NCI-H146 treated with DMSO at 0.1 percent for 48 hours (cell line): ENCODE results near the gene PTPRD.
A peak's percentile ranks its signal among the peaks of the same experiment; 100 is the strongest.
"Not testable (repeated sequence)": the region's sequence is repeated elsewhere in the genome, so short reads cannot be mapped to it uniquely, and the experiment has no call there.

Experiments
- DNase-seq: peaks from one replicate; lab custom pipeline; 2025; ENCODE audit not compliant: unreplicated experiment; lab: John Stamatoyannopoulos, UW

PTPRD gene

DNA sequence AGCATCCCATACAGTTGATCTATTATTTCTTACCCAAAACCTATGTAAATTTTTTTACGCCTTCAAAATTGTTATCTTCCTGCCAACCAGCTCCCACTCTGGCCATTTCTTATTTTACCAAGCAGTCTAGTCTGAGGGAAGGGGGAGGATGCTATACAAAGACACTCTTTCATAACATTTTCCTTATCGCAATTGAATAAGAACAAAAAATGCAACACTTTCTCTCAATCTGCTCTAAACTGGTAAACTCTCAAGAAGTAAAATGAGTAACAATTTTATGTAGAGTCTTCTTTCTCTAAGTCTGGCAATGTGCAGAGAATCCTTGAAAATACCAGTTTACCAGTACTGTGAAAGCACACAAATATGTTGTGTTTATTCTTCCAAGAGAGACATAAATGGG lies 1216.3 kb downstream of the PTPRD start:
- DNase-seq, result no peak

DNA sequence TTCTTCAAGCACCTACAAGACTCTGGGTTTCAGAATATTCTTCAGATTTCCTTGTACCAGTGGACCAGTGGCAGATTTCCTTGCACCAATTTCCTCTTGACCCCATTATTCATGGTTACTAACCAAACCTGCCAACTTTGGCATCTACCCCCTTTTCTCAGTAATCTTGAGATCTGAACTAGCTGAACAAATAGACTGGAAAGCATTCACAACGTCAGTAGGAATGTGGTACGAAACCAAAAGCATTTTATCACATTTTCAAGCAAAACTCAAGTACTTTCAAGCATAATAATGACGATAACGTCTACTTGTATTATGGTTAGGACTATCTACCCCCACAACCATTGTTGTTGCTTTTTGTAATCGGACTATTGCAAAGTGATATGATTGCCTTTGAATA lies 1217.3 kb downstream of the PTPRD start:
- DNase-seq, result no peak

DNA sequence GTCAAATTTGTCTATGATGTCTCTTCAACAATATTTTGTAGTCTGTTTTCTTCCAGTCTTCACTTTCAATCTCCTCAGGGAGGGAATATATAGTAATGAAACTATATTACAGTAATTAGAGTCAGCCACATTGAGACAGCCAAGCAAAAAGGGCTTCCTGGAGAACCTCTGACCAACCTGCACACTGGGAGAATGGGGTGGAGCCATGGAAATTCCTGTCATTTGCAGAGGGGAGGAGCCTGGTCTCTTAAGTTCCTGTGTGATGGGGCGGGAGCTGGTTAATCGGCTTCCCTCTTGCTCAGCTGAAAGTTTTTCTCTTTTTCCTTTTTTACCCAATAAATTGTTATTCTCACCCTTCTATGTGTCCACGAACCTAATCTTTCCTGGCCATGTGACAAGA lies 1220.0 kb downstream of the PTPRD start:
- no peak for DNase-seq

DNA sequence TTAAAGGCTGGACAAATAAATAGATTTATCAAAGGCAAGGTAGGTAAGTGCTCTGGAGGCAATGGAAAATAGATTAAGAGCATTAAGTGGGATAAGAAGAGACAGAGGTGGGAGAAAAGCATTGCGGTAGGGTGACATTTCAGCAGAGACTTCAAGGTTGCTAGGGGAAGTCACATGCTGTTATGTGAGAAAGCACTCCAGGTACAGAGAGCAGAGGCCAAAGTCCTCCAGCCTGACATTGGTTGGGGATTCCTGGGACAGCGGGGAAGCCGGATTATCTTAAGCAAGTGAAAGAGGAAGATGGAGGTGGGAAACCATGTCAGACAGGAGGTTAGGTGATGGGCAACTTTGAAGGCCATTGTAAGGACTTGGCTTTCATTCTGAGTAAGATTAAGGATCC lies 1222.9 kb downstream of the PTPRD start:
- DNase-seq, result no peak

DNA sequence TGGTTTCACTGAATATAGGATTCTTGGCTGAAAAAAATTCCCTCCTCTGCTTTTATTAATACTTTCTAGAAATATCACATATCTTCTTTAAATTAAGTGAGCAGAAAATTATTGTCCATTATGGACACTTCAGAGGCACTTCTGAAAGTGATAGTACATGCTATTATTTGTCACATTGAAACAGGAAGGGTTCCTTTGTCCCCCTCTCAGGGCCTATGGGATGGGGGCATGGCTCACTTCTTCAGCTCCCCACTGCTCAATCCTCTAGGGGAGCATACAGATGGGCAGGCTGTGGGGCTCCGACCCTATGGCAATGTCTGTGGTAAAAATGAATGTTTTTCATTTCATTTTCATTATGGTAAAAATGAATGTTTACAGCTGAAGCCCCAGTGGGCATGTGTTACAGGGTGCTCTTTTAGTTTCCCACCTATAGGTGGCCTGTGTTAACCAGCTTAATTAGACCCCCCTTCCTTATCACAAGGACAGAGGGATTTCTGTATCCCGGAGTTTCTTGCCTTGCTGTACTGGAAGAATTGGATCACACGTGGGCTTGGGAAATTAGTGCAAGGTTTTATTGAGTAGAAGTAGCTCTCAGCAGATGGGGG lies 1225.2 kb downstream of the PTPRD start:
- no peak for DNase-seq

DNA sequence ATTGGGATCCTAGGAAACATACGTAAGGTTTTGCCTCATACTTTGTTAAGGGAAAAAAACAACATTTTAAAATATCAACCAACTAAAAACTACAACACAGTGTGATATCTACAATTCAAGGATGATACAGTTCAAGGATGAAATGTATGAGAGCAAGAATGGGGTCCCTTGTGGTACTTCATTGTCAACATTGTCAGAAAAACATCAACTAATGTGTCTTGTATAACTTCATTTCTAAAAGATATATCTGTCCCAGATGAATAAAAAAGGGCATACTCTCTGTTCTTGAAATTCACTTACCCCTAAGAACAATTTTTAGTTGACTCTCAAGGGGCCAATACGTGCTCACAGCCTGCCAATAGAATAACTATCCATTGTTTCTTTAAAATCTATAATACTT lies 1250.5 kb downstream of the PTPRD start:
- DNase-seq, result no peak

DNA sequence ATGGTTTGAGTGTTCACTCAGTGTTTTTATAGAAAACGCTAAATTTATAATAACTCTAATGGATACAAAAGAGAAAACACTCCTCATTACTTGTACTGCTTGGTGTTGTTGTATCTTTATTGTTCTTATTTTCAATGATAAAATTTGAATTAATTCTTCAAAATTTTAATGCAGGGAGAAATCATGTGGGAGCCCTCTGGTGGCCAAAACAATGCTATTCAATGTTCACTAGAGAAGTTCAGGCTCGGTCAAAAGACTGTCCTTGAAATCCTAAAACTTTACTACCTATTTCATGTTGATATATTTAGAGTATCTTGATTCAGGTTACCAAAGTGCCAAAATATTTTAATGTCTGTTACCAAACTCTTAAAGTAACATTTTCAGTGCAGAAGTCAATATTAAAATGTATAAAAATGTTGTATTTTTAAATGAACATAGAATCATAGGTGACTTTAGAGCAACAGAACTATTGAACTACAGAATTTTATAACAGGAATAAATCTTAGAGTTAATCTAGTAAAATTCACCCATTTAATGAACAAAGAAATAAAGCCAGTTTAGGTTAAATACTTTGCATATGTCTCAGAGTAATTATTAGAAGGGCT lies 1259.8 kb downstream of the PTPRD start:
- DNase-seq, result no peak

DNA sequence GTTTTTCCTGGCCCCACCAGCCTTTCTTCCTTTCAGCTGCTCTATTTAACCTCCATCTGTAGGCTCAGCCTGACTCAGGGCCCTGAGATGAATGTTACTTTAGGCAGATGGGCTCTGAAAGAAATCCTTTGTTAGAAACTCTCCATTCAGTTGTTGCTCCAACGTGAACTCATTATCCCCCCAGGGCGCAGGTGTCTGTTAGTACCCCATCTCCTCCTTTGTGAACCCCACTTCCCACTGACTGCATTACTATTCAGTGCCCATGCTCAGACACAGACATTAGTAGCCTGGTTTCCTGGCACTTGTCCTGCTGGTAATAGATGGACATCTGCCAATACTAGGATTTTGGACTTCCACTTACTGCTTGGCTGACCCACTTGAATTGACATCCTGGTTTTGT lies 1271.6 kb downstream of the PTPRD start:
- no peak for DNase-seq

DNA sequence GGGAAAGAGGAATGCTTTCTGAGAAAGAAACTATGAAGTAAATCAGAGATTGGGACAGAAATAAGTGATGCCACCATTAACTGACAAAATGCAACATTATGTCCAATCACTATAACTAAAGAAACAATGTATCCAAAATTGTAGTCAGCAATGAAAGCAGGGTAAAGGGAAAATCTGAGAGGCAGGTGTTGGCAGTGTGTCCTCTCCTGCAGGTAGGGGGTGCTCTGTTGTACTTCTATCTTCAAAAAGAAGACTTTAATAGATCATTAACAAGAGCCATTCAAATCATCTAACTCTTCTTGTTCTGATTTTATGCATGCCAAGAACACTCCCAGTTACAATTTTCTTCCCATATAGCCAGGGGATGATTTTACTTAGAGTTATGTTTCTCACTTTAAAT lies 1275.7 kb downstream of the PTPRD start:
- DNase-seq, result no peak

DNA sequence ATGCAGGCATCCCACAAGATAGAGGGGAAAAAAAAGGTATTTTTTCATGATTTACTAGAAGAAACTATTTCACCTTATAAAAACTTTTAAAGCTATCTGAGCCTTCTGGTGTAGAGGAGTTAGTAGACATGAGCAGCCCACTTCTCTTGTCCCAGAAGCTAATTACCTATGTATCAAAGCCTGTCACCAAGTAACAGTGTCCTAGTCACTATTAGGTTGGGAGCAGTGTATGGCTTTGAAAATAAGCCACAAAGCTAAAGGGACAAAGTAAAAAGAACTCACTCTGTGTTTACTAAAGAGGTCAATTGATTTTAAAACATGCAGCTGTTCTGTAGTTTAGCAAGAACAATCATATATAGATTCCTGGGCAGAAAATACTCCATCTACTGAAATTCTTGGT lies 1286.1 kb downstream of the PTPRD start:
- no peak for DNase-seq

DNA sequence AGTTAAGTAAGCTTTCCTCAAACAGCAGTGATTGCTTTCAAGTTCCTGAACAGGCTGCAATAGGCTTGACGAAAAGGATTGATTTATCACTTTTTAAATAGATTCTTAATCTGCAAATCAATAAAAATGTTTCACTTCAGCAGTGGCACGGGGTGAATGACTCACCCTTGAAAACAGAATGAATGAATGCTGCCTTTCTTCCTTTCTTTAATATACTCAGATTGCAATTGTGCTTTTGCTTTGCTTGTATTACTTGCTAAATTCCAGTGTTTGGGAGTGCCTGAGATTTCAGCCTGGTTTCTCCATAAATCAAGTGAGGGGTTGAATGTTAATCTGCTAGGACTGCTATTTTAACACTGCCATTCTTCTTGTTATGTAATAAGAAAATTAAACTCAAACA lies 1293.8 kb downstream of the PTPRD start:
- DNase-seq, result no peak

DNA sequence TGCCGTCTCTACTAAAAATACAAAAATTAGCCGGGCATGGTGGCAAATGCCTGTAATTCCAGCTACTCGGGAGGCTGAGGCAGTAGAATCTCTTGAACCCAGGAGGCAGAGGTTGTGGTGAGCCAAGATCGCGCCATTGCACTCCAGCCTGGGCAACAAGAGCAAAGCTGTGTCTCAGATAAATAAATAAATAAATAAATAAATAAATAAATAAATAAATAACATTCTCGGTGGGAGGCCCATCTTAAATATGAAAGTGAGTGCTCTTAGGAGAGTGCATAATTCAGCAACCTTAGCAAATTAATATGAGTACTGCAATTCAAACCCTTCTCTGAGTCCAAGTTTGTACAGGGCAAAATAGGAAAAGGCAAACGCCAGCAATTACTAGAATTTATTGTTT lies 1302.1 kb downstream of the PTPRD start:
- not testable (repeated sequence) for DNase-seq

DNA sequence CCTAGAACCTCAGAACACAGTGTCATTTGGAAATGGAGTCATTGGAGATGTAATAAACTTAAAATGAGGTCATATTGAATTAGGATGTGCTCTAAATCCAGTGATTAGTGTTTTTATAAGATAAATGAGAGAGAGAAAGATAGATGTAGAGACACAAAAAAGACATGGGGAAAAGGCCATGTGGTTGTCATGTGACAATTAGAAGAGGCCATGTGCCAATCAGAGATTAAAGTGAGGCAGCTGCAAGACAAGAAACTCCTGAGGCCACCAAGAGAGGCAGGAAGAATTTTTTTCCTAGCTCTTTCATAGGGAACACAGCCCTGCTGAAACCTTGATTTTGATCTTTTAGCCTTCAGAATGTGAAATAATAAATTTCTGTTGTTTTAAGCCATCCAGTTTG lies 1307.2 kb downstream of the PTPRD start:
- no peak for DNase-seq

DNA sequence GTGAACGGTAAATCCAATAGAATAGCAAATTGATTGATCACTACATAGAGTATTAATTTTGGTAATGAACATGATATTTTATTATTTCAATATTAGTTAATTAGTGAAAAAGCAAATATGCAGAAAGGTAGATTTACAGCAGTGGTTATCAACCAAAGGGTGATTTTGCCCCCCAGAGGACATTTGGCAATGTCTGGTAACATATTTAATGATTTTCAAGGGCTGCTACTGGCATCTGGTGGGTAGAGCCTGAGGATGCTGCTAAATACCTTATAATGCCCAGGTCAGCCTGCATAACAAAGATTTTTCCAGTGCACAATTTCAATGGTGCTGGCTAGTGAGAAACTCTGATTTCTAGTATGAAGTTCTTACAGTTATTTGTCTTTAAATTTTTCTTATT lies 1313.7 kb downstream of the PTPRD start:
- peak; percentile 57 for DNase-seq

DNA sequence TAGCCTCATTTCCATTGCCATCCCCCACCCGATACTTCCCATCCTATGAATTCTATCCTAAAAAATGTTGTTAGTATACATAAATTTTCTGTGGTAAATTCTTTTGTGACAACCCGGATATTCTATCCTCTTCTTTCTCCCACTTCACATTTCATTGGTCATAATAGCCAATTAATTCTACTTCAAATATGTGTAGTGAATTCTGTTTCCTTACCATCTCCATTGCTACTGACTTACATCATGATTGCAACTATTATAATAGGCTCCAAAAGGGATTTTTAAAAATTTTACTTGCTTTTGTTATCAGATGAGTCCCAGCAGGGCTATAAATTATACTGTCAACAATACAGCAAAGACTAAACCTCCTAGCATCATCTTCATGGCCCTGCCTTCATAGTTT lies 1326.8 kb downstream of the PTPRD start:
- DNase-seq, result no peak

DNA sequence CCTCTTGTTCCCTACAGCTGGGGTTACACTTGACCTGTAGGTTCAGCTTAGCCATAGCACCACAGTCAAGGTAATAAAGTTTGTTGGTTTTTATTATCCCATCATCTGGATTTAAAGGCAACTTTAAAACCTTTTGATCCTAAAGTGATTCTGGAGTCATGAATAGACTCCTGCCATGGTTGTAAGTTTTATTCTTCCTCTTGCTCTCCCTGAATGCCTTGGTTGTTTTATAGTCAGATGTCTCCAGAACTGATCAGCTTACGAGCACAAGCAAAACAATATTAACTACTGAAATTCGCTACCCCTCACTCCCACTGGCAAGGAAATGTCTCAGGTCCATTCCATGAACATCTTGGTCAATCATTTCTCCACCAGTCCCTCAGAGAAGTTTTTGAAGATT lies 1328.6 kb downstream of the PTPRD start:
- DNase-seq, result no peak

DNA sequence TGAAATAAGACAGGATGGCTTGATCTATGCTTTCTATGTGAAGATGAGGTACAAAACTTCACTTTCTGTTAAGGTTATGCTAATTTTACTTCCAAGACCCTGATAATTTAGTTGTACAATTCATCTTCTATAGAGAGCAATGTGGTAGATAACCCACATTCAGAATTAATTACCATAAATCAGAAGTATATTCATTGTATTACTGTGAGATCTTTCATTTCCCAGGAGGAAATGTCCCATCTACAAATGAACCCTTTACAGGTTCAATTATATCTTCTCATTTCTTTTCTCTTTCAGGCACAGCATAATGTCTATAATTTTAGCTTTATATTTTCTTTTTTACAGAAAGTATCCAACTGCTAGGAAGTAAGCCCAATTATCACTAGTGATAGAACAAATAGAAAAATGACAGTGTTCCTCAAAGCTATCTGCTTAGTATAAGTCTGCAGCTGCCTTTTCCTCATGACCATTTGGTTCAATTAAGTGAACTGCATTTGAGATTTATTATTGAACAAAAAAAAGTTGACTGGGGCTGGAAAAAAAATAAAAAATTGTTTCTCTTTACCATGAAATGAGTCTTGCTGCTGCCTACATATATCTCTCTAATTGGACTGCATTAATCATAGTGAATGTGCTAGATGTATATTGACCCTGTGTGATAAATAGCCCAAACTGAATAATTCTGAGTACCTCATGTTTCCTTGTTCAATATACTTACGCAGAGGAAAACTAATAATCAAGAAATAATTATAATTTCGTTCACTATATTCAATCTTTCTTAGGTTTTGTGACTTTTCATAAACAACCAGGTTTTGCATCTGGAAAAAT lies 1329.4 kb downstream of the PTPRD start:
- peak; percentile 54 for DNase-seq

DNA sequence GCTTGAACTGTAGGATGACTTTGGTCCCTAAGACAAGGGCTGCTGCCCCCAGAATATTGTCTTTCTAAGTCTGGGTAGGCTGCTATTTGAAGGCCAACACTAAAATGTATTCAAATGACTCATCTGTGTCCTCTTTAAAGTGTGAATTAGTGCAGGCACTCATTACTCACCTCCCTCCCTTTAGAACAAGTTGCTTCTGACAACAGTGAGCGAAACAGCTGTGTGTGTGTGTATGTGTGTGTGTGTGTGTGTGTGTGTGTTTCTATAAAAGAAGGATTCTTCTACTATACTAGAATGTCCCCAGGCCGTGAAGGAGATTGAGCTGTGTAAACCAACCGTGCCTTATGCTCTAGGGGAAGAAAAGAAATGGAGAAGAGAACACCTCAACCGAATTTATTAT lies 1337.2 kb downstream of the PTPRD start:
- DNase-seq, result no peak

DNA sequence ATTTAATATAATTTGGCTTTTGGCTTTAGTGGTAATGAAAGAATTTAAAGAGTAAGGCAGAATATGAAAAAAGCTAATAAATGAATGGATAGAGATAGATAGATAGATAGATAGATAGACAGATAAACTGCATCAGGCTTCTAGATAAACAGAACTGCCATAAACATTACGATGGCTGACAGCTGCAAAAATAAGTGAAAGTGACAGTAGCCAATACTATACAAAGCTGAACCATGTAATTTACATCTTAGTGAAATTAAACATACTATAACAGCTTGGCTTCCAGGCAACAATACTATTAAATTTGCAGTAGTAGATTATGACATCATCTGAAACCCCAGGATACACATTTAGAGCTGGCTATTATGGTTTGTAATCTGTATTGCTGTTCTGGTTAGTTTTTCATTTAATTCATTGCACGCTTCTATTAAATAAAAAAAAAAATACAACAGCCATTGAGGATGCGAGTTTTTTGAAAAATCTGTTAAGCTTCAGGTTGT lies 1354.8 kb downstream of the PTPRD start:
- DNase-seq, result peak; percentile 34

DNA sequence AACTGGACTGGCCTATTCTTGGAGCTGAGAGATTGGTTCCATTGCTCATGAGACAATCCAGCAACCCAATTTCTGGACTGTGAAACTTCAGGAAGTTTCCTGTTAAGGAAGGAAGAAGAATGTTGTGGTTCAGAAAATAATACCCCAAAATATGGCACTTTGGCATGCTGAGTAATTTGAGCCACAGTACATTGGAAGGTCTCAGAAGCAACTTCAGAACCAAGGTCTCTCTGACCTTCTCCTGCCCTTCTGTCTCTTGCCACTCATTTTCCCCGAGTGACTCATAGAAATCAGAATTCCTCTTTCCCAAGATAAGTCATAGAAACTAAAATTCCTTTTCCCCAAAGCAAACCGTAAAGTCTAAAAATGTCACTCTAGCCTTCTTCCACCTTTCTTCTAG lies 1366.1 kb downstream of the PTPRD start:
- DNase-seq, result no peak

DNA sequence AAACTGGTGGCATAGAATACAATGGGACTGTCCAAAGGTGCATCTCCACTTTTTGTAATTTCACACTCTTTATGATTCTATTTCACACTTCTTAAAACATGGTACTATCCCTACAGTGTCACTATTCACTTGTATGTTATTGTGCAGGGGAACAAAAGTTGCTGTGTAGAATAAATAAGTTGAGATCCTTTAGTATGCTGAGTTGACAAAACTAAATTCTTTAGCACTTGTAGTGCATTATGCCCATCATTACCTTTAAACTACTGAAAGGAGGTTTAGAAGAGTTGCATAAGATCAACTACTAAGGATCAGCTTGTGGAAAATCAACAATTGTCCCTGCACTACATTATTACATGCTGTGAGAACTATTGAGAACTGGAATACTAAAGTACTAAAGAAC lies 1380.9 kb downstream of the PTPRD start:
- no peak for DNase-seq

DNA sequence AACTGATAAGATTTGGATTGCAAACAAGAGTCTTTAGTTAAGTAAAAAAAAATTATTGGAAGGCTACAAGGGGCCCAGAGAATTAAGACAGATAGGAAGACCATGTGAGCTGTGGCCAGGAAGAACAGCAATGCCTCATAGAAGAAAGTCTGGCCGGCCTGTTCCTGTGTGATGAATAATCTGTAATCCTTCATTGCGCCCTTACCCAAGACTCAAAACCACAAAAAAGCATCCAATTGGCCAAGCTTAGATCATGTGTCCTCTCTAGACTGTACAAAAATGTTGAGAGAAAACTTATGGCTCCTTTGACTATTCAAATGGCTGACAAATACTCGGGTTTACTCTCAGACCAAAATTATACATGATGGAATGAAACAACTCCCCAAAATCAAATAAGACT lies 1383.5 kb downstream of the PTPRD start:
- DNase-seq, result no peak
